Stimulated activated memory B cell treated with anti-CD40 and anti-IgM and Interleukin-4, amounts not matched to agents 10 μg/mL and 1 μg/mL and 100 μg/mL, for 72 hours (primary cell): ENCODE results near the gene DERL2.

ENCODE experiments used
- ATAC-seq: fragments of 150-1000 bp; cut with Tn5 transposase; 2 replicates; pipeline ENCODE4 v1.10.0; 2021
- H3K27ac Mint-ChIP-seq: one replicate; pipeline ENCODE4 v1.8.0; 2022; ENCODE audit warnings: mild to moderate bottlenecking, mixed read lengths
- H3K27me3 Mint-ChIP-seq: one replicate; pipeline ENCODE4 v1.8.0; 2022; ENCODE audit warnings: mixed read lengths
- H3K36me3 Mint-ChIP-seq: one replicate; pipeline ENCODE4 v1.8.0; 2022; ENCODE audit warnings: mixed read lengths
- H3K4me1 Mint-ChIP-seq: one replicate; pipeline ENCODE4 v1.8.0; 2022; ENCODE audit warnings: mixed read lengths
- H3K4me3 Mint-ChIP-seq: one replicate; pipeline ENCODE4 v1.8.0; 2022; ENCODE audit warnings: mild to moderate bottlenecking, moderate library complexity, mixed read lengths
- H3K9me3 Mint-ChIP-seq: one replicate; pipeline ENCODE4 v1.8.0; 2022; ENCODE audit warnings: mixed read lengths

DERL2 gene

DNA sequence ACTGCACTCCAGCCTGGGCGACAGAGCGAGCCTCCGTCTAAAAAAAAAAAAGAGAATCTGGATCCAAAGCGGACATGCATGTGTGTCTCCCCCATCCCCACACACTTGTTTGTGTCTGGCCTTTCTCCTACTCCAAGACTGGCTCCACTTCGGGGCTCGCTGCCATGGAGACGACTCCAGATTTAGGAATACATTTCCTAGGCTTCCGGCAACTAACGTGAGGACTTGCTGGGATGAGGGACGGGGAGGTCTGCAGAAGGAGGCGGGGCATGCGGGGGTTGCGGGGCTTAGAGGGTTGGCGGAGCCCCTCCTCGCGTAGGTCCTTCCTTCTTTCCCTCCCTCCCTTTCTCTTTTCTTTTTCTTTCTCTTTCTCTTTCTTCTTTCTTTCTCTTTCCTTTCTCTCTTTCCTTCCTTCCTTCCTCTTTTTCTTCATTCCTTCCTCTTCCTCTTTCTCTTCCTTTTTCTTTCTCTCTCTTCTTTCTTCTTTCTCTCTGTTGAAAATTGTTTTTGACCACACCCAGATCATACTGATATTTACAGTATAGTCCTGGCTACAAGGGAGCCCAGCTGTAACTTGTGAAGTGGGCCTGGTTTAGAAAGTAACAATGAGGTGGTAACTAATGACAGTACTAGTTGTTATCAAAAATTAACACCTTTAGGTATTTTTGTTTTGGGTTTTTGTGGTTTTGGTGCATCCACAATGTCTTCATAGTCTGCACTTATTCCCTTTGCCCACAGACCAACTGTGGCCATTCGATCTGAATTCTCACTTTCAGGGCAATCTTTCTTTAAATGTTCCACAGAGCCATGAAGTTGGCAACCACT, 25.6 kb upstream of the DERL2 start:
- peaks cover 38% of the 10 kb centered on the region for H3K36me3 Mint-ChIP-seq
- peaks cover 3% of the 10 kb centered on the region for H3K9me3 Mint-ChIP-seq
- no peaks in the 10 kb centered on the region for H3K27me3 Mint-ChIP-seq
- peak overlapping the region; percentile 33 for H3K27ac Mint-ChIP-seq
- H3K4me1 Mint-ChIP-seq, result peaks cover 12% of the 10 kb centered on the region
- H3K4me3 Mint-ChIP-seq, result no peak overlapping the region
- no peak for ATAC-seq

DNA sequence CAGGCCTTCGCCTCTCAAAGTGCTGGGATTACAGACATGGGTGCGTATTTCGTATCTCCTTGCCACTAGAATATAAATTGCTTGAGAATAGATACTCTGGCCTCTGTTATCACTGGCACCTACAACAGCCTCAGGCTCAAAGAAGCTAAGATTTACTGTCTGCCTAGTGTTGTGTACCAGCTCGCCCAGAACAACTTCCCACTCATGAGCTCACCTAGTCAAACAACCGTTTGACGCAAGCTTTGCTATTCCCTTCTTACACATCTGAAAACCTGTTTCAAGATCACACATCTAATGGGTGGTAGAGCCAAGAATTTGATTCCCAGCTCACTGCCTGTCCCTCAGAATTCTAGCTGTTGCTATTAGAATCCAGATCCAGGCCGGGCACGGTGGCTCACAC, 24.8 kb upstream of the DERL2 start:
- no peak overlapping the region for H3K27ac Mint-ChIP-seq
- ATAC-seq, result no peak
- H3K9me3 Mint-ChIP-seq, result peaks cover 3% of the 10 kb centered on the region
- no peaks in the 10 kb centered on the region for H3K27me3 Mint-ChIP-seq
- peaks cover 12% of the 10 kb centered on the region for H3K4me1 Mint-ChIP-seq
- H3K36me3 Mint-ChIP-seq, result peaks cover 30% of the 10 kb centered on the region
- no peak overlapping the region for H3K4me3 Mint-ChIP-seq

DNA sequence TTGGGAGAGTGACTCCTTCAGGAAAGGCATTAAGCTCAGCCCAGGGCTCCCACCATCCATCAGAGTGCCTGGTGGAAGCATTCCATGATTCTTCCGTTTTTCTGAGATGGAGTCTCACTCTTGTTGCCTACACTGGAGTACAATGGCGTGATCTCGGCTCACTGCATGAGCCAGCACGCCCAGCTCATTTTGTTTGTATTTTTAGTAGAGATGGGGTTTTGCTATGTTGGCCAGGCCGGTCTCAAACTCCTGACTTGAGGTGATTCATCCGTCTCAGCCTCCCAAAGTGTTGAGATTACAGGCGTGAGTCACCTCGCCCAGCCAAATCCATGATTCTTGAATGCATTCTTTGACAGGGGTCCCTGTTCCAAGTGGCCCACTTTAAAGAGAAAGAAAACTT, 23.5 kb upstream of the DERL2 start:
- no peak for ATAC-seq
- H3K27ac Mint-ChIP-seq, result no peak overlapping the region
- peaks cover 17% of the 10 kb centered on the region for H3K36me3 Mint-ChIP-seq
- peaks cover 12% of the 10 kb centered on the region for H3K4me1 Mint-ChIP-seq
- H3K4me3 Mint-ChIP-seq, result no peak overlapping the region
- H3K9me3 Mint-ChIP-seq, result peaks cover 3% of the 10 kb centered on the region
- no peaks in the 10 kb centered on the region for H3K27me3 Mint-ChIP-seq

DNA sequence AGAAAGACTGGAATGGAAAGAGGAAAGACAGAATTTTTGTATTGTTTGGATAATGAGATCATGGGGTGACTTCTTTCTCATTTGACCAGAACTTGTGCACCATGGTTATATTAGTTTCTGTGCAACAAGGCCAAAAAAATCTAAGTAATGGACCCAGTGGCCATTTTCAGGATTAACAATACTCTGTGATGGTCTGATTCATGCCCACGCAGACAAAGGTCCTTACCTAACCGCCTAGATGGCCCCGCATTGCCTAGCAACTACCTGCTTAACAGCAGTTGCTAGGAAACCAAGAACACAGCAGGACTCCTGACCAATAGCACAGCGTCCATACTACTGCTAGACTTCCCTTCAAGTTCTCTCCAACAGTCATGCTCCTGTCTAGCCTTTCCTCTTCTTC, 22.8 kb upstream of the DERL2 start:
- no peaks in the 10 kb centered on the region for H3K27me3 Mint-ChIP-seq
- no peak for ATAC-seq
- H3K9me3 Mint-ChIP-seq, result peaks cover 3% of the 10 kb centered on the region
- H3K4me3 Mint-ChIP-seq, result no peak overlapping the region
- H3K36me3 Mint-ChIP-seq, result peaks cover 12% of the 10 kb centered on the region
- peaks cover 12% of the 10 kb centered on the region for H3K4me1 Mint-ChIP-seq
- no peak overlapping the region for H3K27ac Mint-ChIP-seq

DNA sequence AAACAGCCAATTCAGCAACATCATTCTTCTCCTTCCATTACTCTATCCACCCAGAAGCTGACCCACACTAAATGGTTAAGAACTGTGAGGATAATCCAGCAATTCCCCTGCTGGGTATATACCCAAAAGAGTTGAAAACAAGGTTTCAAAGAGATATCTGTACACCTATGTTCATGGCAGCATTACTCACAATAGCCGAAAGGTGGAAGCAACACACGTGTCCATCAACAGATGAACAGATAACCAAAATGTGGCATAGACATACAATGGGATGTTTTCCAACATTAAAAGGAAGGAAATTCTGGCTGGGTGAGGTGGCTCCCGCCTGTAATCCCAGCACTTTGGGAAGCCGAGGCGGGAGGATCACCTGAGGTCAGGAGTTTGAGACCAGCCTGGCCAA, 20.3 kb upstream of the DERL2 start:
- no peaks in the 10 kb centered on the region for H3K27me3 Mint-ChIP-seq
- H3K9me3 Mint-ChIP-seq, result no peaks in the 10 kb centered on the region

DNA sequence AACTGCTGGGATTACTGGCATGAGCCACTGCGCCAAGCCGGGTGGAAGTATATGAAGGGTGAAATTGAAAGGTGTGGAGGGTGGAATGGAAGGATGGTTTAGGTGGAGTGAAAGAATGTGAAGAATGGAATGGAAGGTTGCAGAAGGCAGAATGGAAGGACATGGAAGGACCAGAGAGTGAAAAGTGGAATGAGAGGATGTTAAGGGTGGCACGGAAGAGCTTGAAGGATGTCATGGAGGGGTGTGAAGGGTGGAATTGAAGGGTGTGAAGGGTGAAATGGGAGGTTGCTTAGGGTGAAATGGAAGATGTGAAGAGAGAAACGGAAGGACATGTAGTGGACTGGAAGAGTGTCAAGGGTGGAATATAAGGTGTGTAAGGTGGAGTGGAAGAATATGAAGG, 16.6 kb upstream of the DERL2 start:
- Mint-ChIP-seq H3K27me3 (peaks cover 2% of the 10 kb centered on the region), H3K4me1 (peaks cover 18% of the 10 kb centered on the region), H3K4me3 (no peak overlapping the region), H3K27ac (no peak overlapping the region), H3K9me3 (no peaks in the 10 kb centered on the region), H3K36me3 (peaks cover 9% of the 10 kb centered on the region)
- no peak for ATAC-seq

More for the DNA sequence above, 20.3 kb upstream of the DERL2 start:
- ATAC-seq, result no peak
- Mint-ChIP-seq H3K4me3 (no peak overlapping the region), H3K4me1 (no peaks in the 10 kb centered on the region), H3K27ac (no peak overlapping the region), H3K36me3 (peaks cover 9% of the 10 kb centered on the region)

DNA sequence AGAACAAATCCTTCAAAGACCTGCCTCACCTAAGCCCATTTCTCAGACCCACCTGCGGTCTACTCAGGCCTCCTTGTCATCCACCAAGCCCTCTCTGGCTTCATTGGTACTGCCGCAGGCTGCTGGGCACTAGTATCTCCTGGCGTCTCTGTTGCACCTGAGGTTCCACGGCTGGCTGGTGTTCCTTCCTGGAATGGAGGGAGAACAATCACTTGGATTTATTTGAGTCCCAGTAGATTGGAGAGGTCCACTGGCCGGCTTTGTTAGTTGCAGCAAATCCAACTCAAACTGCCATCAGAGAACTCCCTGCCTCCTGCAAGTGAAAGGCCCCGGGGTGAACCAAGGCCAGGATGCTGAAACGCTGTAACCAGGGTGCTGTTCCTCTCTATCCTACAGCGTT, 15.7 kb upstream of the DERL2 start:
- H3K27ac Mint-ChIP-seq, result no peak overlapping the region
- peaks cover 9% of the 10 kb centered on the region for H3K36me3 Mint-ChIP-seq
- H3K9me3 Mint-ChIP-seq, result no peaks in the 10 kb centered on the region
- H3K4me3 Mint-ChIP-seq, result peak overlapping the region; percentile 40
- peaks cover 11% of the 10 kb centered on the region for H3K27me3 Mint-ChIP-seq
- peaks cover 18% of the 10 kb centered on the region for H3K4me1 Mint-ChIP-seq
- no peak for ATAC-seq

DNA sequence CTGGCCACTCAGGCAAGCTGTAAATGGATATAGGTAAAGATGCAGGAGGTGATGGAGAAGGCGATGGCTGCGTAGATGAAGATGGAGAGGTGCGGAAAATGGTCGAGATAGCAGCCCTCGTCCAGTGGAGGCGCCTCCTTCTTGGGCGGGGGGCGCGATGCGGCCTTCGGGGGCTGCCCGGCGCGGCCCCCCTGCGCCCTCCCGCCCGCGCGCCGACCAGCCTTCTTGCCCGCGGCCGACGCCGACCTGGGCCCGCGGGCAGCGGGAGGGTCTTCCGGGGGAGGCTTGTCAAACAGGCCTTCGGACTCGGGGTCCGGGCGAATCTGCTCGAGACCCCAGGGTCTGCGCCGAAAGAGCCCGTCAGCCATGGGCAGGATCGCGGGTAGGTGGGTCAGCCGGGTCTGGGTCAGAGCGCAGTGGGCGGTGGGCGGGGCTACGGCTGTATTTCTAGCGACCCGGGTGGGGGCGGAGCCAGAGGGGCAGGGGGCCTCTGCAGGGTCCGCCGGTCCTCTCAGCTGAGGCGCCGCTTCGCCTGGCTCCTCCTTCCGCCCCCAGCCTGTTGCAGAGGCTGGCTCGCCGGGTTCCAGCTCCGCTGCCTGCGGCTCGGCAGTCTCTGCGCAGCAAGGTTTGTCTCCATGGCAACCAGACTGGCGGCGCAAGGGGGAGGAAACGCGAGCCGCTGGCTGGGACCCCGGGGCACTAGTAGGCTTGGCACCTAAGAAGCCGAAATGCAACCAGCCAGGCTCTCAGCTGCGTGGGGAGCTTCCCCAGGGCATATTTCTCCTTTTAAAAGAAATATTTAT, 14.8 kb upstream of the DERL2 start:
- peaks cover 18% of the 10 kb centered on the region for H3K4me1 Mint-ChIP-seq
- H3K9me3 Mint-ChIP-seq, result no peaks in the 10 kb centered on the region
- H3K27me3 Mint-ChIP-seq, result peaks cover 15% of the 10 kb centered on the region
- ATAC-seq, result peak; percentile 86
- H3K27ac Mint-ChIP-seq, result peak overlapping the region; percentile 73
- H3K4me3 Mint-ChIP-seq, result peak overlapping the region; percentile 93
- peaks cover 9% of the 10 kb centered on the region for H3K36me3 Mint-ChIP-seq

DNA sequence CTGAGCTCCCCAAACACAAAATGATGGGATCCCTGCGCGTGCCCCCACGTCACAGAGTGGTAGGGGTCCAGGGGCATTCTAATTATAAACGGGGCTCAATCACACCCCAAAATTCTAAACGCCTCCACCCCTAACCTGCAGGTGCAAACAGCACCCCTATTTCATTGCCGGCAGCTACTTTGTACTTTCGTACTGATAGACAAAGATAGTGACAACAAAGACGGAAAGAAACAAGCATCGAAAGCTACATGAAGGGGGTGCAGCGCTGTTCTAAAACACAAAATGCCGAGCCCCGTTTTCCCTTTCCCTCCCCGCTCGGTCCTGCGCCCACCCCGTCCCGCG, 14.2 kb upstream of the DERL2 start:
- peak overlapping the region; percentile 93 for H3K4me3 Mint-ChIP-seq
- peaks cover 18% of the 10 kb centered on the region for H3K4me1 Mint-ChIP-seq
- peaks cover 9% of the 10 kb centered on the region for H3K36me3 Mint-ChIP-seq
- peak overlapping the region; percentile 73 for H3K27ac Mint-ChIP-seq
- H3K27me3 Mint-ChIP-seq, result peaks cover 15% of the 10 kb centered on the region
- no peak for ATAC-seq
- H3K9me3 Mint-ChIP-seq, result no peaks in the 10 kb centered on the region

DNA sequence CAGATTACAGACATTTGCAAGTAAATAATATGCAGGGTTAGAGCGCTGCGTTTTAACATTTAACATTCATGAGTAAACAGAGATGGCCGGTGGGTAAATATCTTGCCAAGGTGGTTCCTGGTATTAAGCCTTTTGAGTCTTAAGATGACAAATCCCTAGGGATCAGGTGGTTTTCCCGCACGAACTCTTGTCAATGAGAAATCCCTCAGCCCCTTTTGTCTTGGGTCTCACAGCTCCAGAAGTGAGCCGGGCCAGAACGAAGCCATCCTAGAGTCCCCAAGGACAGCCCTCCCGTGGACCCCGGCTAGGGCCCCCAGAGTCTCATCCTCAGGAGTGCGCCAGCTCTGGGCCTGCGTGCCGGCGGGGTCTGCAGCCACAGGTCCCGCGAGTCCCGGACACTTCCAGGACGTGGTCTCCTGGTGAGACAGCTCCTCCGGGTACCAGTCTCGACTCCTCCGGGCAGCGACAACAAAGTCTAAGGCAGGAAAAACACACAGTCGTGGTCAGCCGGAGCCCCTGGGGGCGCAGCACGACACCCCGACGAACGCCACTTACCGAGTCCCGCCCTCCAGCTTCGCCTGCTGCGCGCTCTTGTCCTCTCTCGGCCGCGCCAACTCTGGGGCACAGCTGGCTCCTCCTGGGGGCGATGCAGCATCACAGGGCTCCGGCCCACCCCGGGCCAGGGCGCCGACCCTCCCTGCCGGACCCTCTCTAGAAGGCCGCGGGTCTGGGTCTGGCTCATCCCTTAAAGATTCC, 13.7 kb upstream of the DERL2 start:
- Mint-ChIP-seq H3K36me3 (peaks cover 9% of the 10 kb centered on the region), H3K27me3 (peaks cover 15% of the 10 kb centered on the region), H3K9me3 (no peaks in the 10 kb centered on the region), H3K4me3 (peak overlapping the region; percentile 93), H3K27ac (peak overlapping the region; percentile 73), H3K4me1 (peaks cover 18% of the 10 kb centered on the region)
- peak; percentile 15 for ATAC-seq

DNA sequence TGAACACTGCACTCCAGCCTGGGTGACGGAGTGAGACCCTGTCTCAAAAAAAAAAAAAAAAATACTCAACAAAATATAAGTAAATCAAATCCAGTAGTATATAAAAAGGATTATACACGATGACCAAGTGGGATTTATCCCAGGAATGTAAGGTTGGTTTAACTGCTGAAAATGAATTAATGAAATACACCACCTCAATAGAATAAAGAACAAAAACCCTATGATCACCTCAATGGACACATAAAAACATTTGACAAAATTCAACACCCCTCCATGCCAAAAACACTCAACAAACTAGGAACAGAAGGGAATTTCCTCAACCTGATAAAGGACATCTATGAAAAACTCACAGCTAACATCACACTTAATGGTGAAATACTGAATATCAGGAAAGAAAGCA, 7.0 kb upstream of the DERL2 start:
- Mint-ChIP-seq H3K9me3 (peaks cover 3% of the 10 kb centered on the region), H3K4me3 (no peak overlapping the region), H3K36me3 (peaks cover 16% of the 10 kb centered on the region), H3K27me3 (peaks cover 15% of the 10 kb centered on the region), H3K4me1 (peaks cover 6% of the 10 kb centered on the region), H3K27ac (no peak overlapping the region)
- ATAC-seq, result no peak

DNA sequence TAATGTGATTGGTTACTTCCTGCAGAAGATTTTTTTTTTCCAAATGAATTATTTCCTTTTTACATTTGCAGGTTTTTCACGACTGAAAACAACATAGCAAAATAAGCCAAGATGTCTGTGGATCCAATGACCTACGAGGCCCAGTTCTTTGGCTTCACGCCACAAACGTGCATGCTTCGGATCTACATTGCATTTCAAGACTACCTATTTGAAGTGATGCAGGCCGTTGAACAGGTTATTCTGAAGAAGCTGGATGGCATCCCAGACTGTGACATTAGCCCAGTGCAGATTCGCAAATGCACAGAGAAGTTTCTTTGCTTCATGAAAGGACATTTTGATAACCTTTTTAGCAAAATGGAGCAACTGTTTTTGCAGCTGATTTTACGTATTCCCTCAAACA, 2.8 kb upstream of the DERL2 start:
- peaks cover 28% of the 10 kb centered on the region for H3K36me3 Mint-ChIP-seq
- peak overlapping the region; percentile 99 for H3K27ac Mint-ChIP-seq
- H3K27me3 Mint-ChIP-seq, result no peaks in the 10 kb centered on the region
- no peak overlapping the region for H3K4me3 Mint-ChIP-seq
- H3K4me1 Mint-ChIP-seq, result peaks cover 32% of the 10 kb centered on the region
- no peak for ATAC-seq
- peaks cover 3% of the 10 kb centered on the region for H3K9me3 Mint-ChIP-seq

DNA sequence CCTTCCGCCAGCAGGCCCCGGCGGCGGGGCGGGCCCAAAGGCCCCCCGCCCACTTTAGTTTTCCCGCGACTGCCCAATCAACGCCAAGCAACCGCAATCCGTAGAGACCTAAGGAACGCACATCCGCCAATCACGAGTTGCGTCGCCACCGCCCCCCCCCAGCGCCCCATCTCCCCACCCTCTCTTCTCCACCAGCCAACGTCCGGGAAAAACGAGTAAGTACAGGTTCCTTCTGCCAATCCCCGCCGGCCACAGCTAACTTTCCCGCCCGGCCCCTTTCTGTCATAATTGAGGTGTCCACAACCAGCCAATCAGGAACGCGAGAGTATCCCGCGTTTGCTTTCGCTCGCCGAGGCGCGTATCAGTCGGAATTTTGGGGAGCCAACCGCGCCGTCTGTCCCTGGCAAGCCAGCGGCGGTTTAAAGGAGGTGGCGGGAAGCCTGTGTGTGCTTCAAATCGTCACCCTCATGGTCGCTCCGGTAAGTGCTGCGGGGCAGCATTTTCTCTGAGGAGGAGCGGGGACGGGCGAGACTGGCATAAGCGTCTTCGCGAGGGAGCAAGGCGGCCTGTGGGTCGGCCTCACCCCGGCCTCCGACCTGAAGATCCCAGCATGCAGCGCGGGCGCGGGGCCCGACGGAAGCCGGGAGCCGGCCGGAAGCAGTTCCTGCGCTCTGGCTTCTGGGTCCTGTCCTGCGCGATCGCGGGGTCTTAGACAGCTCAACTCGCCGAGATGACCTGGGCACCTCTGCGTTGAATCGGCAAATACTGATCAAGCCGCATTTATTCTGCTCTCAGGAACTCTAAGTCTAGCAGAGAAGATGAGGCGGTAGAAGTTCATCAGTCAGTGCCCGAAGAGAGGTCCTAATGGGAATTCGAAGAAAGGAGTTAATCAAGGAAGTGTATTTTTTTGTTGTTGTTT, 487 bp upstream of the DERL2 start, which contains the start of gene MIS12:
MIS12 (plus strand) TSS at position 361 of the 919 bp plus-strand sequence. CDS start 2,297 bp downstream, outside the sequence.
- peak within 1 kb of the TSS; percentile 99 for H3K27ac Mint-ChIP-seq
- H3K4me1 Mint-ChIP-seq, result peaks cover 37% of the 10 kb centered on the region
- no peaks in the 10 kb centered on the region for H3K9me3 Mint-ChIP-seq
- peak within 1 kb of the TSS; percentile 86 for H3K4me3 Mint-ChIP-seq
- peaks cover 45% of the 10 kb centered on the region for H3K36me3 Mint-ChIP-seq
- ATAC-seq, result peak; percentile 98
- no peaks in the 10 kb centered on the region for H3K27me3 Mint-ChIP-seq

DNA sequence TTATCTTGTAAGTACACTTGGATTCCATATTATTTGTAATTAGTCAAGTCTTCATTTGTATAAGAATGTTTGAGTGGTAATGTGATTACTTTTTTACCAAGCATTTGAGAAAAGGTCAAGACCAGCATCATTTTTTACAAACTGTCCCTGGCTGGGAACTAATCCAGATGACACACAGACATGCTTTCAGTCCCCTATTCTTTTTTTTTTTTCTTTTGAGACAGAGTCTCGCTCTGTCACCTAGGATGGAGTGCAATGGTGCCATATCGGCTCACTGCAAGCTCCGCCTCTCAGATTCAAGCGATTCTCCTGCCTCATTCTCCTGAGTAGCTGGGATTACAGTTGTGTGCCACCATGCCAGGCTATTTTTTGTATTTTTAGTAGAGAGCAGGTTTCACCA, 4.5 kb downstream of the DERL2 start:
- Mint-ChIP-seq H3K4me1 (peaks cover 27% of the 10 kb centered on the region), H3K36me3 (peaks cover 60% of the 10 kb centered on the region), H3K27me3 (no peaks in the 10 kb centered on the region), H3K4me3 (no peak overlapping the region), H3K27ac (no peak overlapping the region), H3K9me3 (no peaks in the 10 kb centered on the region)
- no peak for ATAC-seq
